GM19463 (cell line): Measurements from ENCODE around the gene DGKI.

Experiments
- ATAC-seq: cut with Tn5 transposase; IDR thresholded peaks from one replicate; pipeline ENCODE4 v1.9.1; 2021; ENCODE audit warnings: mild to moderate bottlenecking, moderate library complexity; ENCODE audit not compliant: unreplicated experiment

DGKI gene

GRCh38 chr7:137388916-137389315 is 457.9 kb downstream of the DGKI start:
- no peak for ATAC-seq

- ATAC-seq: no peak
These were observed 459.8 kb downstream of the DGKI start for GRCh38 chr7:137386966-137387365.

GRCh38 chr7:137381045-137381444 is 465.7 kb downstream of the DGKI start:
- no peak for ATAC-seq

- ATAC-seq: no peak
These were observed 473.3 kb downstream of the DGKI start for GRCh38 chr7:137373507-137373906.

GRCh38 chr7:137371616-137372015 is 475.2 kb downstream of the DGKI start:
- no peak for ATAC-seq

- ATAC-seq: no peak
These were observed 479.8 kb downstream of the DGKI start for GRCh38 chr7:137366995-137367394.

GRCh38 chr7:137363683-137364082 is 483.1 kb downstream of the DGKI start:
- ATAC-seq: no peak

GRCh38 chr7:137360087-137360679 is 486.6 kb downstream of the DGKI start:
- no peak for ATAC-seq

- no peak for ATAC-seq
These were observed 491.8 kb downstream of the DGKI start for GRCh38 chr7:137354961-137355360.

- no peak for ATAC-seq
These were observed 492.4 kb downstream of the DGKI start for GRCh38 chr7:137354396-137354795.

GRCh38 chr7:137351941-137352340 is 494.8 kb downstream of the DGKI start:
- no peak for ATAC-seq

- no peak for ATAC-seq
These were observed 500.9 kb downstream of the DGKI start for GRCh38 chr7:137345799-137346449.

GRCh38 chr7:137343281-137343841 is 503.4 kb downstream of the DGKI start, which contains the start of gene PTN:
Gene PTN, minus strand, starts transcription at chr7:137343733. Its CDS starts 88,760 bp downstream, at chr7:137254973.
- no peak for ATAC-seq

GRCh38 chr7:137342828-137343261 is 503.9 kb downstream of the DGKI start:
- no peak for ATAC-seq

GRCh38 chr7:137342265-137342664 is 504.5 kb downstream of the DGKI start:
- no peak for ATAC-seq

GRCh38 chr7:137337902-137338301 is 508.9 kb downstream of the DGKI start:
- no peak for ATAC-seq

GRCh38 chr7:137335814-137336213 is 511.0 kb downstream of the DGKI start:
- no peak for ATAC-seq

GRCh38 chr7:137331378-137331777 is 515.4 kb downstream of the DGKI start:
- ATAC-seq: no peak
